ENCODE results near the gene RNF181.
"Not testable (repeated sequence)": the region's sequence is repeated elsewhere in the genome, so short reads cannot be mapped to it uniquely, and the experiment has no call there.

The RNF181 gene

DNA sequence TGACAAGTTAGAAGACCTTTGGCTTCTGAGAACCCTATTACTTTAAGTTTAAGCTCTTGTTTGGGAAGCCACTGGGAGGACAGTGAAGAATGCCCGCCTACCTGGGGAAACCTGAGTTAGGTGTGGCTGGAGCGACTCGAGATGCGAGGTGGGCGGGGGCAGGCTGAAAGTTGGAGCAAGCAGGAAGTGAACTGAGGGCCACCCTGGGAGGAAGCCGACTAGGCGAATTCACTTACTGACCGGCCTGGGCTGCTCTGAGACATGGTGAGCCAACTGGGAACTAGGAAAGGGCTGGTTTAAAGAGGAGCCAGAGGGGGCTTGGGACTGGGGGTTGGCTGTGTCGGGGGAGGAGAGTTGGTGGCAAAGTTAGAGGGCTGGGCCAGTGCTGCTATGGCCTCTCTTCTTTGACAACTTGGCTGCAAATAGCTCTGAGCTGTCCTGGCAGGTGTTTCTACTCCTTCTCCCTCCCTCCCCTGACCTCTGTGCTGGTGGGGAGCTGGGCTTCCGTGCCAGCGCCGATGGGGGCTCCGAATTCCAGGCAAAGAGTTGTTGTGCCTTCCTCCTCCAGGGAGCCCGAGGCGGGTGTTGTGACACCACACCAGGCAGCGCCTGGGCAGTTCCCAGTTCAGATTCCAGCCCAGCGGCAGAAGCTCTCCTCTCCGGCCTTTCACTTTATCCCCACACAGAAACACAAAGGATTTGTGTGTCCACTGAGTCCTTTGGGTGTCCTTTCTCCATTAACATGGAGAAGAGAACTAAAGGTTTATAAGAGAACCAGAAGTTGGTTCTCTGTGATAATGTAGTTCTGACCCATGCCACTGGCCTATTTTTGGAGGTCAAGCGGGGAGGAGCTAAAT, 17.9 kb upstream of the RNF181 start, which contains the start of gene VAMP8:
TSS of gene VAMP8 (plus strand) at position 201 of the 857 bp plus-strand sequence. CDS start at position 262, 61 bp downstream.
- peak; percentile 64 for DNase-seq

DNA sequence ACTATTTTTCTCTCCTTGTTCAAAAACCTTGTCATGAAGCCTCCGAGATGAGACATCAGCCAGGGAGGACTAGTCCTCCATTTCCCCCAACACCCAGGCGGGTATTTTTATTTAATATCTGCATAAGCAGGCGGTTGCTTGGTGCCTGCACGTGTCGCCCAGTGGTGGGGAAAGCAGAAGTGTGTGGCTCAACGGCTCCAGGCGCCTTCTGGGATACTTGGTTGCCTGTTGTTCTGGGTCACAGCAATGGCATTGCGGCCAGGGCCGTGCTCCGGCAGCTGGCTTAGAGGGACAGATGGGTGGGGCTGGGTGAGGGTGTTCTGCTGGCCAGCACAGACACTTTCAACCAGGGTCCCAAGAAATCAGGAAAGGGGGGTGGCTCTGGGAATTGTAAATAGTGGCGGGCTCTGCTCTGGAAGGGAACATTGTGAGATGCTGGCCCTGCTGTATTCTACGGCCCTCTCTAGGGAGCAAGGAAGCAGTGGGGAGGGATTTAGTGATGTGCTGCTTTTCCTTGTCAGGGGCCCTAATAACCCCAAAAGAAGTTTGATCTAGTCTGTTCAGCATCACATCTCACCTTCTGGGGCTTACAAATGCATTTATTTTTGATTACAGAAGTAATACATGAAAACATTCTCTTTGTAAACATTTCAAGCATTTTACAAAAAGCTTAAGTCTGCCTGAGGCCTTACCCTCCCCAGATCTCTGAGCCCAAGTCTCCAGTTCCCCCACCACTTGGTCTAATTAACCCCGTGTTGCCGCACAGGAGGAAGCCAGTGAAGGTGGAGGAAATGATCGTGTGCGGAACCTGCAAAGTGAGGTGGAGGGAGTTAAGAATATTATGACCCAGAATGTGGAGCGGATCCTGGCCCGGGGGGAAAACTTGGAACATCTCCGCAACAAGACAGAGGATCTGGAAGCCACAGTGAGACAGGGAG, 17.0 kb upstream of the RNF181 start:
- DNase-seq, result peak; percentile 18

DNA sequence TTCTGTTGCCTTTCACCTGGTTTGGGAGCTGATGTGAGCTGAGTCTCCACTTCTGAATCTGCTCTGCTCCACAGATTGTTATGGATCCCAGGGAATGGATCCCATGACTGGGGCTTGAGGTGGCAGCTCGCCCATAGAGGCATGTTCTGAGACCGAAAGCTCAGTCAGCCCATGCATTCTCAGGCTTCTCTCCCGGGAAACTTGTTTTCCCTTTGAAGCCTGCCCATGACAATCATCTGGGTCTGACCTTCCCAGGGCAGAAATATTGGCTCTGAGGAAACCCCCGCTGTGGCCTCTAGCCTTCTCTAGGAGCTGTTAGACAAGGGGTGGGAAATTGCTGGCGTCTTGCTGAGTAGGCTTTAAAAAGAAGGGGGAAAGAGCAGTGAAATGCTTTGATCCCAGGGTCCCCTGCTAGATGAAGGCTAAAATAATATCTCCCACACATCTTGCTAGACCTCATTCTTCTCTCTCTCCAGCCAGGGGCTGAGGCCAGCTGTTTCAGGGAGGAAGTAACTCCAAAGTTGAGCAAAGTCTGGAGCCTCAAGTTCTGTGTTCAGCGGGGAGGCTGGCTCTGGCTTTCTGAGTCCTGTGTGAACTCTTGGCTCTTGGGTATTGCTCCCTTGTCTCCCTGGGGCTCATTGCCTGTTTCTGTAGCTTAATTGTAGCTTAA, 16.1 kb upstream of the RNF181 start:
- no peak for DNase-seq

DNA sequence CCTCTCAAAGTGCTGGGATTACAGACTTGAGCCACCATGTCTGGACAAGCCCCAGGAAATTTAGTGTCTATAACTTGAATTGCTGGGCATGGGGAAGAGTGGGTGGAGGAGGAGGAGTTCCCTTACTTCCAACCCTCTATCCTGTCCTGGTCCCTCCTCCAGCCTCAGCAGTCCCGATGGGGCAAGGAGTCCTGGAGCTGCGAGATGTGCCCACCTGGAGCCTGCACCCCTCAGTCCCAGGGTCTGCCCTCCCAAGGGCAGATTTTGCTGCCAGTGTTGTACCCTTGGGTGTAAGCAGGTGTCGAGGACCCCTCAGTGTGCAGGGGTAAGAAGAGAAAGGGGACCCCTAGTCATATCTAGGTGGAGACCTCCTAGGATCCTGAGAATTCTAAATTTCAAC, 15.3 kb upstream of the RNF181 start:
- no peak for DNase-seq

DNA sequence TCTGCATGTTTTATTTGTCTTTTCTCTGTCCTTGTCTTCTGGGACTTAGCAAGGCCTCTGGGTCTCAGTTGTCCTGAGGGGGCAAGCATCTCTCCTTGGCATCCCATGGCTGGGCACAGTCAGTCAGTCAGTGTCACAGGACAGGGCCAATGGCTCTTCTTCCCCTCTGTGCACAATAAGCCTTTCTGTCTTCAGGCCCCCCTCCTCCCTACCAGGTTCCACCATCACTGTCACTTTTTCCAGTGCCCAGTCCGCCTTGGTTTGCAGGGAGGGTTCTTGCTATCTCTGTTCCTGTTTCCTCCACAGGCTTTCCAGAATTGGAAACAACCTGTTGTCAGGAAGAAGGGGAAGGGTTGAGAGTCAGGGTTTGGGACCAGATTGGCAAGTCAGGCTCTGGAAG, 13.1 kb upstream of the RNF181 start:
- no peak for DNase-seq

DNA sequence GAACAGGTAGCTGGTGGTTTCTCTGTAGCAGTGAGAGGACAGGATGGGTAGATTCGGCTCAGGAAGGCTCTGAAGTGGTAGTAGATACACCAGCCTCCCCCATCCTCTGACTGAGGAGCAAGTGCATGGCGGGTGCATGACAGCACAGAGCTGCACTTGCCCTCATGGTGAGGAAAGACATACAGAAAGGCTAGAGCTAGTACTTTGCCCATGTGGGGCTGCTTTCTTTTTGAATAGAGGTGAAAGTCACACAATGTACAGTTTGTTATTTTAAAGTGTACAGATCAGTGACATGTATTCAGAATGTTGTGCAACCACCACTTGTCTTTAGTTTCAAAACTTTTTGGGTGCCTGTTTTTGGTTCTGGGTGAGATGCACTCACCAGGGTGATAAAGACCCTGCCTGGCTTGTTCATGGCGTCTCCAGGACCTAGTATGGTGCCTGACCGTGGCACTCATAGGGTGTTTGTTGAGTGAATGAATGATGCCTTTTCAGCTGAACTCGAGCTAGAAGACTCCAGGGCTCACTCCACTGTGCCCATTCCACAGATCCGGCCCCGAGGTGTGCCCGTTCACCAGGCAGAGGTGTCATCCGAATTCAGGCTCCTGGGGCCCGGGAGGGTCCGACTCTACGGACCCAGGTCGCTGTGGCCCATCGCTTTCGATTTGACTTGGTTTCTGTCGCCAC, 11.7 kb upstream of the RNF181 start:
- DNase-seq, result peak; percentile 23

DNA sequence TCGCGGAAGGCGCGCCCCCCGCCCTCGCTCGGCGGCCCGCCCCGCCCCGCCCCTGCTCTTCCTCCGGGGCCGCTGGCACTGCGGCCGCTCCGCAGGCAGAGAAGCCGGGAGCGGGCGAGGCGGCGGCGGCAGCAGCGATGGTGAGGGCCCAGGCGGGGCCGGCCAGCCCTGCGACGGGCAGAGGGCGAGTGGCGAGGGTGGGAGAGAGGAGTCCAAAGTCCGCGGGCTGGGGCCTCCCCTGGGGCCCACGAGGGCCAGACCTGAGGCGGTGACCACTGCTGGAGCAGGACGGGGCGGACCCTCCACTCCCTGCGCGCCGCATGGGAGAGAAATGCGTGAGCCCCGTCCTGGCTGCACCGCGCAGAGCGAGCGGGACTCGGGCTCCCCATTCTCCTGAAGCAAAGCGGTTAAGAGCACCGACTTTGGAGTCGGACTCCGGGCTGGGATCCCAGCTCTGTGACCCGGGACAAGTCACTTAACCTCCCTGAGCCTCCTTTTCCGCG, 11.1 kb upstream of the RNF181 start, which contains the start of gene VAMP5:
TSS of gene VAMP5 (plus strand) at position 78 of the 503 bp plus-strand sequence. CDS start at position 138, 60 bp downstream.
- peak; percentile 54 for DNase-seq

DNA sequence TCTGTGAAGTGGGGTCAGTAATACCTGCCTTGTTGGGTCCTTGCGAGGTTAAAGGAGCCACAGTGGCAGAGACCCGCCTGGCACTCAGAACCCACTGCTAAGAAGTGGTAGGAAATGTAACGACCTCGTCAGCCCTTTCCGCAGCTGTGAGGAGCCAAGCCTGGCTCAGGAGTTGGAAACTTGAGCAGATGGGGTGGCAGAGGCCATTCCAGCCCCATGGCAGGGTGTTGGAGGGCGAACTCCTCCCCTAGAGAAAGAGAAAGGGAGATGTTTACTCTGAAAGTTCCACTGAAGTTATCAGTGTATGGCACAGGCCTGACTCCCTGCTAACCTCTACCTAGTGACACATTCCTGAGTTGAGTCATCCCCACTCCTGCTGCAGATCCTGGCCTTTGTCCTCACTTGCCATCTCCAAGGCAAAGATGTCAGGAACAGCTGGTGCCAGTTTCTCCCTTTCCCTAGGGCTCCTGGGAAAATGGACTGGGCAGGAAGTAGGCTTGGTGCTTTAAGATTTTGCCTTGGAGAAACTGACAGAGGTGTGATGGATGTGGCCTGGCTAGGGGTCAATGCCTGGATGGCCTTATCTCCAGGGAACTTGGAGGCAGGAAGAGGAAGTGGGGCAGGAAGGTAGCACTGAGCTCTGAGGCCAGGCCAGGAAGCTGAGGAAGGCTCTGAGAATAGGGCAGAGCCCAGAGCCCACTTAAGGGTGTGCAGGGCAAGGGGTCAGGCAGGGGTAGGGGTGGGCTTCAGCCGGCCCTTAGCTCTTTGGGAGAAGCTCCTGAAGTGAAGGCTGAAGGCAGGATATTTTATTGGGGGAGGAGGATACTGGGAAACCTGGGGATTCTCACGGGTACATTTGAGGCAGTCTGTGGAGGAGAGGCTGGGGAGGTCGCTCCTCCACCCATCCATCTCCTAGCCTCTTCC, 10.4 kb upstream of the RNF181 start:
- DNase-seq, result peak; percentile 14

DNA sequence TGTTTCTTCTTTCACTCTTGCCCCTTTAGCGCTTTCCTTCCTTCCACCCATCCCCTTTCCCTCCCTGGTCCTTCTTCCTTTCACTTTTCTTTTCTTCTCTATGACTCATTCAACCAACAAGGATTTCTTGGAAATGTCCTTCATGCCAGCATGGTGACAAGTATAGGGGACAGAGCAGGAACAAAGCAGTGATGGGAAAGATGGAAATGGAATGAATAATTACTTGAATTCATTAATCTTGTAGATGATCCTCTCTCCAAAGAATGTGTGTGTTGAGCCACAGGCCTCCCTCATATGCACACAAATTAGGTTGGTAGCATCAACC, 9.8 kb upstream of the RNF181 start:
- no peak for DNase-seq

DNA sequence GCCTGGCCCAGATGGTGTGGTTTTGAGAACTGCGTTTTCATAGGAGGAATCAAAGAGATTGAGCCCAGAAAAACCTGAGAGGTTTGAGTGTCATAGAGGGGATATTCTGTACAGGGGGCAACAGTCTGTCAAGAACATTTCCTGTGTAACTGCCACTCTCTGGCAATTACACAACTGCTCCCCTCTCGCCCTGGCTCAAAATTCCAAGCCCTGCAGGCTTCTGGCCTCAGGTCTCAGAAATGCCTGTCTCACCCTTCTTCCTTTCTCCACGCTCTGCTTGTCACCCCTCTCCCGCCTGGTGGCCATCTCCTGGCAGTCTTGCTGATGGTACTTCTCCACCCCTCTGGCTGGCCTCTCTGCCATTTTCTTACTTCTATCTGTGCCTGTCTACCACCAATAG, 7.3 kb upstream of the RNF181 start:
- DNase-seq, result no peak

DNA sequence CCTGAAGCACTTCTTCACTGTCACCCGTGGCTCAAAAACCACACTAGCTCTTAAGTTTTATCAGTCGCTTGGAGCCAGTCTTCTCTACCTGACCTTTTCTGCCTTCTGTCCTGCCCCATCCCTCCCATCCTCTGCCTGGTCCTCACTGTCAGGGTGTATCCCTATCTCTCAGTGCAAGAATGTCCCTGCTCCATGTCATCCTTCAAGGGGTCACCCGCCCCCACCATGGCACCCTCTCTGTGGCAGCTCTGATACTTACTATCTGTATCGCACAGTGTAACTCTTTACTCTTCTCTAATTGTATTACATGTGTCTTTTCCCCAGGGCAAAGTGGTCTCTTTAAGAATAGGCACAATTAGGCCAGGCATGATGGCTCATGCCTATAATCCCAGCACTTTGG, 6.9 kb upstream of the RNF181 start:
- no peak for DNase-seq

DNA sequence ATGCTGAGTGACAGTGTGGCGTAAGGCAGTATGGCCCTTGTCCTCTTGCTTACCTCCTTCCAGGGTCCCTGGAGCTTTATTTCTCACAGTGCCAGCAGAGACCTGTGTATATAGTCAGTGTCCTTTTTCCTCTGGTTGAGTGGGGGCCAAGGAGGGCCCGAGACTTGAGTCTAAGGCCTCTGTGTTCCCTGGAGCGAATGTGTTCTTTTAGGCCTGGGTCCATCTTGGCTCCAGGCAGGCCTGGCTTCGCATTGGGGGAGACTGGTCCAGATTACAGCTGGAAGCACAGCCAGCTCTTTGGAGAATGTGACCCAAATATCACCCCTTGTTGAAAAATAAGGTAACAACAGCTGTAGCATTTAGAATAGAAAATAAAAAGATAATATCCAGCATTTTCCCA, 6.4 kb upstream of the RNF181 start:
- no peak for DNase-seq

DNA sequence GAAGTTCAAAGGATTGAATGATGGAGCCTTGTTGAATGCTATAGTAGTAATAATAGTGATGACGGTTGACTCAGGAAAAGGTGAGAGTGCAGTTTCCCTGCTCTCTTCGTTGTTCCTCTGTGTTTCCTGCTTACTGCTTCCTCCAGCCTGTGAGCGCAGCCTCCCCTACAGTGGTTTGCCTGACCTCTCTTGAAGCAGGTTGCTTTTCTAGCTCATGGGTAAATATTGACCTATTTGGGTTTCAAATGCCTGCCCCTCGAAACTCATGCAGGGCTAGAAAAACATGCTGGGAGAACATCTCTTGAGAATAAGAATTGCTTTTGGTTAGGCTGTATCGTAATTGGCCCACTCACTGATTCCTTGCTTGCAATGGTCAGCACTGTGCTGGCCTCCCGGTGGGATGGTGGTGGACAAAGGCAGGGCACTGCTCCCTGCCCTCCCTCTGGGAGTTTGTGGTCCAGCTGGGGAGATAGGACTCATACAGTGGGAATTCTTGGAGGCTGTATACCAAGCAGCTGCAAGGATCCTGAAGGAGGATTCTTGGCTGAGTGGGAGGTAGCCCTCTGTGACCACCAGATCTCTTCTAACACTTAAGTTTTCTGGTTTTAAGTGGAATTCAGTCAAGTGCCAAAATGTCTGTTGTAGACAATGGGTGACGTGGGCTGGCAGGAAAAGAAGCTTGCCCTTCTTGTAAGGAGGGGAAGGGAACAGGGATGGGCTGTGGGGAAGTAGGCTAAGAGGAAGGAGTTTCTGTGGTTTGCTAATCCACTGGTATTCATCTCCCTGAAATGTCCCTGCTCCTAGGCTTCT, 5.4 kb upstream of the RNF181 start:
- no peak for DNase-seq

DNA sequence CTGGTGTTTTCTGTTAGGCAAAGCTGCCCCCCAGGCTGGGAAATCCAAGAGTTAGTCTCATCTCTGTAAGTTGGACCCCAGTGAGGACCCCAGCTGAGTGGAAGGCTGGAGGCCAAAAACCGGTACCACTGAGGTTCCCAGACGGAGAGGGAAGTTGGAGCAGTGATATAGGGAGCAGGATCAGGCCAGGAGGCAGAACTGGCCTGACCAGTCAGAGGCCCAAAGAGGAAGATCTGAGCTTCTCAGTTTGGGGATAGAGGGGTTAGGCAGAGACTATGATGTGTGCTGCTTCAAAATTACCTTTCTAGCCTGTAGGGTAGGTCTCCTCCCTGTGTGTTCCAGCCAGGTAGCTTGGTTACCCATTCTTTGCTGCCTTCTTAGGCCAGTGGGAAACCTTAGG, 4.6 kb upstream of the RNF181 start:
- no peak for DNase-seq

DNA sequence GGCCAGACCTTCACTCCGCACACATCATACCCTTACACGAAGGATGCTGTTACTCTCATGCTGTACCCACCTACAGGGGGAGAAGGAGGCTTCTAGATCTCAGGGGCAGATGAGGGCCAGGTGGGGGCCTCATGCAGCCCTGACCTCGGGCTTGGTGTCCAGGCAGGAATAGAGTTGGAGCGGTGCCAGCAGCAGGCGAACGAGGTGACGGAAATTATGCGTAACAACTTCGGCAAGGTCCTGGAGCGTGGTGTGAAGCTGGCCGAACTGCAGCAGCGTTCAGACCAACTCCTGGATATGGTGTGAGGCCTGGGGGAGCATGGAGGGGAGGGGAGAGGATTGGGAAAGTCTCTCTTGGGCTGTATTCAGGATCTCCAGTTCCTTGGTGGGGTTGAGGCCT, 4.0 kb upstream of the RNF181 start:
- no peak for DNase-seq

DNA sequence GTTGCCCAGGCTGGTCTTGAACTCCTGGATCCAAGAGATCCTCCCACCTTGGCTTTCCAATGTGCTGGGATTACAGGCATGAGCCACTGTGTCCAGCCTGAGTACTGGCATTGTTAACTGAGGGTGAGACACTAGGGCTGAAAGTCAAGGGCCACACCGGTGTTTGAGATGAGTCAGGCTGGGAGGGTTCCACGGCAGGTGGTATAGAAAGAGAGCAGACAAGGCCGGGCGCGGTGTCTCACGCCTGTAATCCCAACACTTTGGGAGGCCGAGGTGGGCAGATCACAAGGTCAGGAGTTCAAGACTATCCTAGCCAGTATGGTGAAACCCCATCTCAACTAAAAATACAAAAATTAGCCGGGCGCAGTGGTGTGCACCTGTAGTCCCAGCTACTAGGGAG, 3.2 kb upstream of the RNF181 start:
- not testable (repeated sequence) for DNase-seq

DNA sequence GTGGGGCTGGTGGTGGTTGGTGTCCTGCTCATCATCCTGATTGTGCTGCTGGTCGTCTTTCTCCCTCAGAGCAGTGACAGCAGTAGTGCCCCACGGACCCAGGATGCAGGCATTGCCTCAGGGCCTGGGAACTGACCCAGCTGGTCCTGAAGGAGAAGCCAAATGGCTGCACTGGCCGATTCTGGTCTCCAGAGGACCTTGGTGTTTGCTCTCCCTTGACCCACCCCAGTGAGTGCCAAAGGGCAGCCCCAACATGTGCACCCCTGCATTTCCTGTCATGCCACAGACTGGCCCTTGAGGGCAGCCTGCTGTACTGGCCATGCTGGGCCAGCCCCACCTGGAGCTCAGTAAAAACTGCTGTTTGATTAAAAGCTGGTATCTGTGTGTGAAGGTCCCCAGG, 2.5 kb upstream of the RNF181 start:
- DNase-seq, result no peak

DNA sequence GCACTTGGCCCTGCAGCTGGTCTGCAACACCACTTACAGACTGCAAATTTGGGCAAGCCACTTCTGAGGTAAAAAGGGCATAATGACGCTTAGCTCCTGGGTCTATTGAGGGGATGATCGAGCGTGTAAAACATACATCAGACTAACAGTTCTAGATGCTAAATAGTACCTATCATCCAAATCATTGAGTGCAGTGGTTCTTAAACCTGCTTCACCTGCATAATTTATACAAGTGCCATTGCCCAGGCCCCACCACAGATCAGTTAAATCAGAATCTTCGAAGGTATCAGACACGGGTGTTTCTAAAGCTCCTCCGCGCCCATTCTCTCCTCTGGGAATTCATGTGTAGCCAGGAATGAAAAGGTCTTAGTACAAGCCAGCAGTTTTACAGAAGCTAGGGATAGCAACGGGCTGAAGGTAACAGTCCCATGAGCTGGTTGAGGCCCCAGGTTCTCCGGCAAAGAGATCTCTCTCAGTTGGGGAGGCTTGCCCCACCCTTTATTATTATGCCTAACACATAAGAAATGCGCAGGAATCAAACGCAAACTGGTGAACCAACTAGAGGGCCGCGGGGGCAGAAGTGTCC, 737 bp upstream of the RNF181 start:
- DNase-seq, result no peak

DNA sequence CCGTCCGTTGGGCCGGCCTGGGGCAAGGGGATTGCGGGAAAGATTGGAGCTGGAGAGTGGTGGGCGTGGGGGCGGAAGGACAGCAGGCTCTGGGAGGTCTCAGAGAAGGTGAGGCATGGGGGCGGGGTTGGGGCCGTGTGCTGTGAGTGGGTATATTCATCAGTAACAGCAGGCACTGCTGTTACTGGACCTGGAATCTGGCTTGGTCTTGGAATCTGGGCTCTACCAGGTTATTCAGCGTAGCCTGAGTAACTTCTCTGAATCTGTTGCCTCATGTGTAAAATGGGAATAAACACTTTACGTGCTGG, 435 bp downstream of the RNF181 start:
- DNase-seq, result no peak

DNA sequence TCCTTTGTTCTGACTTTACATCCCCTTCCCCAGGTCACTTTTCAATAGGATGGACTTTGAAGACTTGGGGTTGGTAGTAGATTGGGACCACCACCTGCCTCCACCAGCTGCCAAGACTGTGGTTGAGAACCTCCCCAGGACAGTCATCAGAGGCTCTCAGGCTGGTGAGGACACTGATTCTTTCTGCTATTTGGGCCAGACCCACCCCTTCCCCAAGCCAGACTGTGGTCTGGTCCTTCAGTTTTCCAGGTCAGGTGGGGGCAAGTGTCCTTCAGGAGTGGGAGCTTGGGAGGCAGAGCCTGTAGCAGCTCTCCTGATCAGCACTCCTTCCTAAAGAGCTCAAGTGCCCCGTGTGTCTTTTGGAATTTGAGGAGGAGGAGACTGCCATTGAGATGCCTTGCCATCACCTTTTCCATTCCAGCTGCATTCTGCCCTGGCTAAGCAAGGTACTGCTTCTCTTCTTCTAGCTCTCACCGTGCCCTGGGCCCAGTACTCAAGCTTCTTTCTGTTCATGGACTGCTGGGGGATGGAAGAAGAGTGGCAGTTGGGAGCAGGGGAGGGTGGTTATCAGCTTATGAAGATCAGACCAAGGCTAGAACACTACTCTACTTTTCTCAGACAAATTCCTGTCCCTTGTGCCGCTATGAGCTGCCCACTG, 1.1 kb downstream of the RNF181 start:
- no peak for DNase-seq

Data from CD4-positive, alpha-beta T cell treated with Interleukin-12 subunit alpha and Interleukin-12 subunit beta, for 1 hour (primary cell).